ENCODE results near the gene KCNAB1.

DNA sequence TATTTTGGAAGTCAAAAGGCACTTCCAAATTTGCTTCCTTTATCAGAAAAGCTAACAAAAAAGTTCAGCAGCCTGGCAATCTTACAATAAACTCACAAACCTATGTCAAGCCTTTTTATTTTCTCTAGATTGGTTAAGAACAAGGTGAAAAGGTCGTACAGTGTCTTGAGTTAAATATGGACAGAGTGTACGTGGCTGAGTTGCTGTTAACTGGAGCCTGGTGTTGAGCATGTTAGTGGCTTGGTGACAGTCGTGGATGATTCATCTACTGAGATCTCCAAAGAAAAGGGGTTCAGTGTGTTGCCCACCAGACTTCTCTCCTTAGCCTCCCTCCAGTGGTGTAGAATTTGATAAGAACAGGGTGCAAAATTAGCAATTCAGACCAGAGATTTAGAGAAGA is 344.8 kb downstream of the KCNAB1 start:
- TF ChIP-seq, protein P1, sequence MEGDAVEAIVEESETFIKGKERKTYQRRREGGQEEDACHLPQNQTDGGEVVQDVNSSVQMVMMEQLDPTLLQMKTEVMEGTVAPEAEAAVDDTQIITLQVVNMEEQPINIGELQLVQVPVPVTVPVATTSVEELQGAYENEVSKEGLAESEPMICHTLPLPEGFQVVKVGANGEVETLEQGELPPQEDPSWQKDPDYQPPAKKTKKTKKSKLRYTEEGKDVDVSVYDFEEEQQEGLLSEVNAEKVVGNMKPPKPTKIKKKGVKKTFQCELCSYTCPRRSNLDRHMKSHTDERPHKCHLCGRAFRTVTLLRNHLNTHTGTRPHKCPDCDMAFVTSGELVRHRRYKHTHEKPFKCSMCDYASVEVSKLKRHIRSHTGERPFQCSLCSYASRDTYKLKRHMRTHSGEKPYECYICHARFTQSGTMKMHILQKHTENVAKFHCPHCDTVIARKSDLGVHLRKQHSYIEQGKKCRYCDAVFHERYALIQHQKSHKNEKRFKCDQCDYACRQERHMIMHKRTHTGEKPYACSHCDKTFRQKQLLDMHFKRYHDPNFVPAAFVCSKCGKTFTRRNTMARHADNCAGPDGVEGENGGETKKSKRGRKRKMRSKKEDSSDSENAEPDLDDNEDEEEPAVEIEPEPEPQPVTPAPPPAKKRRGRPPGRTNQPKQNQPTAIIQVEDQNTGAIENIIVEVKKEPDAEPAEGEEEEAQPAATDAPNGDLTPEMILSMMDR (IDR thresholded peaks at IDR 0.05) = no peak
- TF ChIP-seq POLR2A (IDR thresholded peaks at IDR 0.05) = no peak

Measured in lower leg skin (tissue), 3 donors.